ENCODE measurements around the gene SRGAP3. TPM values are rescaled to one million over a fixed set of nuclear protein-coding genes. Genes with fewer than 3 reads are reported as not detected.
A peak's percentile ranks its signal among the peaks of the same experiment; 100 is the strongest.
"Not testable (repeated sequence)": the region's sequence is repeated elsewhere in the genome, so short reads cannot be mapped to it uniquely, and the experiment has no call there.

SRGAP3 gene
- total and polyA plus RNA-seq, 10 of the 15 experiments (the other 5 are each of a cell fraction or from before 2014, with no cell fraction given): 0.32 to 1.7 (median 0.99) TPM

DNA sequence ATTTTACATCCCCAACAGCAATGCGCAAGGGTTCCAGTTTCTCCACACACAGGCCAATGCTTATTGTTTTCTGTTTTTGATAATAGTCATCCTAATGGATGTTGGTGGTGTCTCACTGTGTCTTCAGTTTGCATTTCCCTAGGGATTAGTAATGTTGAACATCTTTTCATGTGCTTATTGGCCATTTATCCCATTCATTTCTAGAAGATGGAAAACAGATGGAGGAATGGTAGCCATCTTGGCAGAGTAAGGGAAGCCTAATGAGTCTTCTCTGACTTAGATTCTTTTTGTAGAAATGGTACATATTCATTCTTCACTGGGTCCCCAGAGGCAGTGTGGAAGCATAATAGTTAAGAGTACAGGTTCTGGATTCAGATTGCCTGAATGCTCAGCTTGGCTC lies 46.8 kb upstream of the SRGAP3 start:
- H3K79me2 ChIP-seq (ENCODE audit: control insufficient read depth, insufficient read depth, low read length): no peaks in the 10 kb centered on the region
- no peak for ATAC-seq
- no peak overlapping the region for H3K4me2 ChIP-seq (ENCODE audit: control insufficient read depth, insufficient read depth)
- H4K20me1 ChIP-seq (ENCODE audit: control insufficient read depth, insufficient read depth): no peaks in the 10 kb centered on the region
- in situ Hi-C loops (cut with MboI): no loop called here
- no peak overlapping the region for H3K27ac ChIP-seq (ENCODE audit: control insufficient read depth, insufficient read depth)
- H3K4me1 ChIP-seq (ENCODE audit: control insufficient read depth, insufficient read depth, low read length): no peaks in the 10 kb centered on the region
- TF ChIP-seq MYC (IDR thresholded peaks at IDR 0.05; ENCODE audit: insufficient read depth, insufficient read length, insufficient replicate concordance, low read length, severe bottlenecking): no peak
- no peak for TF ChIP-seq BMI1 (IDR thresholded peaks at IDR 0.05; ENCODE audit: borderline replicate concordance)
- no peak for TF ChIP-seq STAT1 (conservative IDR thresholded peaks at IDR 0.05)
- TF ChIP-seq ETV6 (conservative IDR thresholded peaks at IDR 0.05 in 1 of 2, IDR thresholded peaks at IDR 0.05 in 1 of 2; ENCODE audit: borderline replicate concordance in 1 of 2, low read depth in 1 of 2): no peak
- BruUV-seq (replicated peaks): no TSS peak
- no peak overlapping the region for H2AFZ ChIP-seq (ENCODE audit: control insufficient read depth, low read depth, low read length)
- H3K9ac ChIP-seq (ENCODE audit: control insufficient read depth, insufficient read depth, low read length): no peak overlapping the region
- POLR2A ChIA-PET: no interaction called here
- no peak for FAIRE-seq
- H3K4me3 ChIP-seq: no peak overlapping the region
- RAD21 ChIA-PET (ENCODE audit: unreplicated experiment): no interaction called here
- 96% methylated on average over 1 of the region's 1 CpG for WGBS (ENCODE audit: insufficient coverage, insufficient replicate concordance, low lambda C conversion rate, missing lambda C conversion rate)
- intact Hi-C loops (cut with micrococcal nuclease; ENCODE audit: unreplicated experiment): no loop called here
- no peaks in the 10 kb centered on the region for H3K27me3 ChIP-seq (replicated peaks in 1 of 2; ENCODE audit: control insufficient read depth in 2 of 2, insufficient read depth in 2 of 2, low read length in 1 of 2)
- no peak for DNase-seq (ENCODE audit: low read depth, low spot score)
- no peaks in the 10 kb centered on the region for H3K36me3 ChIP-seq (ENCODE audit: control insufficient read depth in 2 of 2, insufficient read depth in 2 of 2, low read length in 1 of 2)
- H3K9me3 ChIP-seq (replicated peaks; ENCODE audit: control insufficient read depth, insufficient read depth, low read length): no peaks in the 10 kb centered on the region
- SMC1A ChIA-PET (ENCODE audit: uncharacterized antibody, unreplicated experiment): no interaction called here
- CTCF ChIA-PET: no interaction called here

DNA sequence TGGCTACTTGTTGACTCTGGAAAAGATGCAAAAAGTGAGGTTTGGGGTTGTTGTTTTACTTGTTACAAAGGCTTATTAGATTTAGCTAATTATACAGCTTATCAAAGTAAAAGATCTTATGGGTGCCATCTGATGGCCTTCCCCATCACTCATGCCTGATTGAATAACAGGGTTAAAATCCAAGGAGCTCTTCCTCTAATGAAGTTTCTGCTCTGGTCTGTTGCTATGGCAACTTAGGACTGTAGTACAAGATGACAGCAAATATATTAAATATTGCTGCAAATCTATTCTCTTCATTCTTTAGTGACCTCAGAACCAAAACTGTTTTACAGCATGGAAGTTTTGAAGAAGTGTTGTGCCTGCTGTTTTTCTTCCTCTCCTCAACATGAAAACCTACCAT lies 45.6 kb upstream of the SRGAP3 start:
- BruUV-seq (replicated peaks): no TSS peak
- no peaks in the 10 kb centered on the region for H3K79me2 ChIP-seq (ENCODE audit: control insufficient read depth, insufficient read depth, low read length)
- TF ChIP-seq, protein P1, sequence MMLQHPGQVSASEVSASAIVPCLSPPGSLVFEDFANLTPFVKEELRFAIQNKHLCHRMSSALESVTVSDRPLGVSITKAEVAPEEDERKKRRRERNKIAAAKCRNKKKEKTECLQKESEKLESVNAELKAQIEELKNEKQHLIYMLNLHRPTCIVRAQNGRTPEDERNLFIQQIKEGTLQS (IDR thresholded peaks at IDR 0.05; ENCODE audit: borderline replicate concordance, extremely low read depth, low read depth, low read length): no peak
- TF ChIP-seq SUZ12 (IDR thresholded peaks at IDR 0.05; ENCODE audit: unreplicated experiment) (no peak), KAT2A (conservative IDR thresholded peaks at IDR 0.05; ENCODE audit: control insufficient read depth, low read depth, low read length) (no peak), NFIC (IDR thresholded peaks at IDR 0.05; ENCODE audit: low read depth, low read length) (no peak)
- RAD21 ChIA-PET (ENCODE audit: unreplicated experiment): no interaction called here
- FAIRE-seq (peak; percentile 44), ATAC-seq (no peak), DNase-seq (ENCODE audit: low read depth, low spot score) (no peak)
- H3K36me3 ChIP-seq (ENCODE audit: control insufficient read depth in 2 of 2, insufficient read depth in 2 of 2, low read length in 1 of 2): no peaks in the 10 kb centered on the region
- H3K4me1 ChIP-seq (ENCODE audit: control insufficient read depth, insufficient read depth, low read length): no peaks in the 10 kb centered on the region
- intact Hi-C loops (cut with micrococcal nuclease; ENCODE audit: unreplicated experiment) (no loop called here), in situ Hi-C loops (cut with MboI) (no loop called here)
- H3K27me3 ChIP-seq (replicated peaks in 1 of 2; ENCODE audit: control insufficient read depth in 2 of 2, insufficient read depth in 2 of 2, low read length in 1 of 2): no peaks in the 10 kb centered on the region
- H2AFZ ChIP-seq (ENCODE audit: control insufficient read depth, low read depth, low read length): no peak overlapping the region
- H3K9me3 ChIP-seq (replicated peaks; ENCODE audit: control insufficient read depth, insufficient read depth, low read length): no peaks in the 10 kb centered on the region
- H3K4me2 ChIP-seq (ENCODE audit: control insufficient read depth, insufficient read depth): no peak overlapping the region
- no peak overlapping the region for H3K4me3 ChIP-seq
- CTCF ChIA-PET: interaction anchor here (1.5 kb wide), 1 partner anchor 8 kb away, joined by 4 read pairs; no protein-coding TSS in a partner anchor
- H4K20me1 ChIP-seq (ENCODE audit: control insufficient read depth, insufficient read depth): no peaks in the 10 kb centered on the region
- SMC1A ChIA-PET (ENCODE audit: uncharacterized antibody, unreplicated experiment): interaction anchor here (0.6 kb wide), 1 partner anchor 226 kb away, joined by 3 read pairs; no protein-coding TSS in a partner anchor
- no peak overlapping the region for H3K9ac ChIP-seq (ENCODE audit: control insufficient read depth, insufficient read depth, low read length)
- H3K27ac ChIP-seq (ENCODE audit: control insufficient read depth, insufficient read depth): no peak overlapping the region
- POLR2A ChIA-PET: no interaction called here

DNA sequence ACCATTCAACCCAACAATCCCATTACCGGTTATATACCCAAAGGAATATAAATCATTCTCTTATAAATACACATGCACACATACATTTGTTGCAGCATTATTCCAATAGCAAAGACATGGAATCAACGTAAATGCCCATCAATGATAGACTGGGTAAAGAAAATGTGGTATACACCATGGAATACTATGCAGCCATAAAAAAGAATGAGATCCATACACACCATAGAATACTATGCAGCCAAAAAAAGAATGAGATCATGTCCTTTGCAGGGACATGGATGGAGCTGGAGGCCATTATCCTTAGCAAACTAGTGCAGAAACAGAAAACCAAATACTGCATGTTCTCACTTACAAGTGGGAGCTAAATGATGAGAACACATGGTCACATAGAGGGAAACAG lies 44.5 kb upstream of the SRGAP3 start:
- H3K4me3 ChIP-seq; H4K20me1 ChIP-seq (ENCODE audit: control insufficient read depth, insufficient read depth); H3K27ac ChIP-seq (ENCODE audit: control insufficient read depth, insufficient read depth); H3K27me3 ChIP-seq (replicated peaks in 1 of 2; ENCODE audit: control insufficient read depth in 2 of 2, insufficient read depth in 2 of 2, low read length in 1 of 2); BruUV-seq (replicated peaks); intact Hi-C loops (cut with micrococcal nuclease; ENCODE audit: unreplicated experiment); ATAC-seq; H3K4me1 ChIP-seq (ENCODE audit: control insufficient read depth, insufficient read depth, low read length); H2AFZ ChIP-seq (ENCODE audit: control insufficient read depth, low read depth, low read length); H3K79me2 ChIP-seq (ENCODE audit: control insufficient read depth, insufficient read depth, low read length); RAD21 ChIA-PET (ENCODE audit: unreplicated experiment); DNase-seq (ENCODE audit: low read depth, low spot score); H3K36me3 ChIP-seq (ENCODE audit: control insufficient read depth in 2 of 2, insufficient read depth in 2 of 2, low read length in 1 of 2); H3K9ac ChIP-seq (ENCODE audit: control insufficient read depth, insufficient read depth, low read length); H3K9me3 ChIP-seq (replicated peaks; ENCODE audit: control insufficient read depth, insufficient read depth, low read length); H3K4me2 ChIP-seq (ENCODE audit: control insufficient read depth, insufficient read depth); SMC1A ChIA-PET (ENCODE audit: uncharacterized antibody, unreplicated experiment); FAIRE-seq; POLR2A ChIA-PET; in situ Hi-C loops (cut with MboI): not testable (repeated sequence)
- CTCF ChIA-PET: interaction anchor here (1.5 kb wide), 1 partner anchor 9 kb away, joined by 4 read pairs; no protein-coding TSS in a partner anchor
- 50% methylated on average over 2 of the region's 2 CpGs for WGBS (ENCODE audit: insufficient coverage, insufficient replicate concordance, low lambda C conversion rate, missing lambda C conversion rate)
